IMR-90 (cell line): ENCODE measurements around the gene NOXA1. TPM values are rescaled to one million over a fixed set of nuclear protein-coding genes. Genes with fewer than 3 reads are reported as not detected.

Experiments
- ATAC-seq: fragments of 200-7000 bp; cut with Tn5 transposase; 2 replicates; pipeline ENCODE4 v1.9.1; 2020; ENCODE audit warnings: low read depth, mild to moderate bottlenecking, moderate library complexity
- BruUV-seq: library from RNA; stranded (reverse); fragments of 400-500 nt; replicated peaks from 2 replicates; lab custom pipeline; 2021; lab: Mats Ljungman, UMichigan
- CTCF ChIA-PET: fragments of 300-600 bp; formaldehyde crosslinking; extraction: SDS; loops from one replicate; lab custom pipeline; 2021; ENCODE audit warnings: antibody characterized with exemption; lab: Yijun Ruan, JAX
- POLR2A ChIA-PET: fragments of 300-600 bp; sonication (Branson Sonifier 250); formaldehyde crosslinking; loops from one replicate; lab custom pipeline; 2022; ENCODE audit warnings: antibody characterized with exemption; ENCODE audit not compliant: unreplicated experiment; lab: Charles Lee
- DNase-seq: peaks from one replicate; pipeline ENCODE4 v3.0.0; 2013
- H2AFZ ChIP-seq: replicated peaks from 2 replicates; pipeline ENCODE3; 2013; ENCODE audit warnings: low read length, mild to moderate bottlenecking; ENCODE audit not compliant: poor library complexity
- H2AK5ac ChIP-seq: 2 replicates; pipeline ENCODE4 v1.6.1; 2013; ENCODE audit warnings: low read depth, low read length, inconsistent platforms
- H2AK9ac ChIP-seq: replicated peaks from 2 replicates; pipeline ENCODE3; 2013; ENCODE audit warnings: mild to moderate bottlenecking, low read depth, low read length, moderate library complexity; ENCODE audit not compliant: poor library complexity
- H2BK120ac ChIP-seq: 2 replicates; pipeline ENCODE4 v1.6.1; 2013; ENCODE audit warnings: low read depth, low read length, inconsistent platforms
- H2BK15ac ChIP-seq: 3 replicates; pipeline ENCODE4 v1.6.1; 2013; ENCODE audit warnings: low read depth, low read length, inconsistent platforms
- H2BK20ac ChIP-seq: 2 replicates; pipeline ENCODE4 v1.6.1; 2013; ENCODE audit warnings: low read depth, mild to moderate bottlenecking, inconsistent platforms, low read length, moderate library complexity
- H2BK5ac ChIP-seq: 2 replicates; pipeline ENCODE4 v1.6.1; 2013; ENCODE audit warnings: mild to moderate bottlenecking, low read depth, low read length, inconsistent platforms; ENCODE audit not compliant: poor library complexity, severe bottlenecking
- H3K14ac ChIP-seq: replicated peaks from 2 replicates; pipeline ENCODE4 v1.6.1; 2013; ENCODE audit warnings: low read depth, low read length, inconsistent platforms
- H3K18ac ChIP-seq: 2 replicates; pipeline ENCODE4 v1.6.1; 2013; ENCODE audit warnings: low read depth, low read length, control low read depth
- H3K23ac ChIP-seq: 2 replicates; pipeline ENCODE4 v1.6.1; 2013; ENCODE audit warnings: low read depth, low read length, inconsistent platforms
- H3K27ac ChIP-seq: 2 replicates; pipeline ENCODE4 v1.5.1; 2013; ENCODE audit warnings: mild to moderate bottlenecking, control low read depth, low read length; ENCODE audit not compliant: insufficient read depth
- H3K27me3 ChIP-seq: 2 replicates; pipeline ENCODE4 v1.6.1; 2013; ENCODE audit warnings: low read length; ENCODE audit not compliant: control insufficient read depth, insufficient read depth
- H3K36me3 ChIP-seq: 2 replicates; pipeline ENCODE4 v1.6.1; 2013; ENCODE audit warnings: low read length, mixed read lengths; ENCODE audit not compliant: control insufficient read depth, insufficient read depth
- H3K4ac ChIP-seq: 2 replicates; pipeline ENCODE4 v1.6.1; 2013; ENCODE audit warnings: low read depth, low read length, inconsistent platforms
- H3K4me1 ChIP-seq: 2 replicates; pipeline ENCODE4 v1.6.1; 2013; ENCODE audit warnings: low read length, mixed read lengths; ENCODE audit not compliant: control insufficient read depth, insufficient read depth
- H3K4me2 ChIP-seq: 2 replicates; pipeline ENCODE4 v1.6.1; 2013; ENCODE audit warnings: low read depth, mild to moderate bottlenecking, control low read depth, low read length, moderate library complexity
- H3K4me3 ChIP-seq: 2 replicates; pipeline ENCODE4 v1.5.1; 2013; ENCODE audit warnings: low read depth, mild to moderate bottlenecking, control low read depth, low read length, moderate library complexity; ENCODE audit not compliant: insufficient read depth
- H3K56ac ChIP-seq: 2 replicates; pipeline ENCODE4 v1.6.1; 2013; ENCODE audit warnings: low read length, inconsistent platforms; ENCODE audit not compliant: insufficient read depth; ENCODE audit errors: extremely low read depth
- H3K79me1 ChIP-seq, 2 experiments: 2 replicates each; pipeline ENCODE4 v1.6.1; 2013; ENCODE audit warnings: low read length in 2 of 2, inconsistent platforms in 1 of 2, low read depth in 1 of 2
- H3K9ac ChIP-seq: 2 replicates; pipeline ENCODE4 v1.6.1; 2013; ENCODE audit warnings: low read depth, low read length, control low read depth
- H3K9me1 ChIP-seq: 2 replicates; pipeline ENCODE4 v1.6.1; 2013; ENCODE audit warnings: low read length, inconsistent platforms; ENCODE audit not compliant: insufficient read depth
- H3K9me3 ChIP-seq: 2 replicates; pipeline ENCODE4 v1.6.1; 2013; ENCODE audit warnings: low read length; ENCODE audit not compliant: control insufficient read depth, insufficient read depth
- H4K20me1 ChIP-seq: 2 replicates; pipeline ENCODE4 v1.6.1; 2013; ENCODE audit warnings: low read length, inconsistent platforms; ENCODE audit not compliant: insufficient read depth
- H4K5ac ChIP-seq: 2 replicates; pipeline ENCODE4 v1.6.1; 2013; ENCODE audit warnings: mild to moderate bottlenecking, low read depth, low read length, control low read depth
- H4K8ac ChIP-seq, 2 experiments: 2 replicates each; pipeline ENCODE4 v1.6.1; 2013; ENCODE audit warnings: low read depth in 2 of 2, low read length in 2 of 2, control low read depth in 1 of 2, inconsistent platforms in 1 of 2
- H4K91ac ChIP-seq: 2 replicates; pipeline ENCODE4 v1.6.1; 2013; ENCODE audit warnings: low read depth, low read length, inconsistent platforms; ENCODE audit not compliant: insufficient read depth
- BHLHE40 ChIP-seq: fragments of 150-350 bp; IDR thresholded peaks from 2 replicates; pipeline ENCODE4 v1.6.1; 2016; ENCODE audit warnings: mild to moderate bottlenecking, low read depth, low read length
- CEBPB ChIP-seq: IDR thresholded peaks from 2 replicates; pipeline ENCODE4 v1.6.1; 2012; ENCODE audit warnings: low read depth, low read length, improper control_type of control experiment
- CHD1 ChIP-seq: IDR thresholded peaks from 2 replicates; pipeline ENCODE4 v1.6.1; 2012; ENCODE audit warnings: low read depth, low read length, improper control_type of control experiment
- MAFK ChIP-seq: IDR thresholded peaks from 2 replicates; pipeline ENCODE4 v1.6.1; 2012; ENCODE audit warnings: low read depth, low read length, improper control_type of control experiment
- MXI1 ChIP-seq: IDR thresholded peaks from 2 replicates; pipeline ENCODE4 v1.6.1; 2012; ENCODE audit warnings: low read depth, mild to moderate bottlenecking, low read length, moderate library complexity, borderline replicate concordance
- POLR2A ChIP-seq: IDR thresholded peaks from 2 replicates; pipeline ENCODE4 v1.6.1; 2012; ENCODE audit warnings: mild to moderate bottlenecking, low read depth, low read length
- RAD21 ChIP-seq: IDR thresholded peaks from 2 replicates; pipeline ENCODE4 v1.6.1; 2012; ENCODE audit warnings: low read length, improper control_type of control experiment
- RCOR1 ChIP-seq: IDR thresholded peaks from 2 replicates; pipeline ENCODE4 v1.6.1; 2012; ENCODE audit warnings: mild to moderate bottlenecking, low read length, improper control_type of control experiment; ENCODE audit not compliant: insufficient replicate concordance
- RFX5 ChIP-seq: IDR thresholded peaks from 2 replicates; pipeline ENCODE4 v1.8.0; 2012; ENCODE audit warnings: low read depth, mild to moderate bottlenecking, low read length, moderate library complexity
- SMC3 ChIP-seq: fragments of 150-350 bp; IDR thresholded peaks from 2 replicates; pipeline ENCODE4 v1.6.1; 2016; ENCODE audit warnings: low read depth, mild to moderate bottlenecking, antibody characterized with exemption, low read length, moderate library complexity
- WGBS, 2 experiments: methylation state at CpG; one replicate each; pipeline versions ENCODE4 v1.1.5 to v1.1.7; 2013; ENCODE audit warnings: missing lambda C conversion rate in 2 of 2; ENCODE audit not compliant: insufficient read length in 1 of 2; ENCODE audit errors: extremely low coverage in 2 of 2; 5-methylcytosine and 5-hydroxymethylcytosine counted together
- dilution Hi-C: fragments of 300-500 bp; cut with HindIII; formaldehyde crosslinking; loops from one replicate; pipeline ENCODE4 v1.14.3; 2018; ENCODE audit warnings: low sequenced_read_pairs; ENCODE audit not compliant: unreplicated experiment
- in situ Hi-C: fragments of 300-500 bp; cut with MboI; formaldehyde crosslinking; loops from 3 replicates; pipeline ENCODE4 v1.14.3; 2019; ENCODE audit warnings: low sequenced_read_pairs, inconsistent platforms, mixed read lengths
- intact Hi-C: fragments of 100-400 bp; cut with micrococcal nuclease; formaldehyde crosslinking; loops from 2 replicates; pipeline ENCODE4 v1.10.0; 2022
- polyA plus RNA-seq, 3 experiments: library from polyadenylated mRNA; depleted of rRNA; stranded (reverse); fragments of >200 nt; gene quantifications; 2 replicates each; pipeline ENCODE4 v1.2.3, GENCODE V29; 2012; ENCODE audit warnings: low replicate concordance in 1 of 3
- total RNA-seq: library from RNA; depleted of rRNA; stranded (reverse); fragments of >200 nt; gene quantifications from 2 replicates; pipeline ENCODE4 v1.2.3, GENCODE V29; 2012
- TF ChIP-seq, protein P1 (sequence below): fragments of 150-350 bp; IDR thresholded peaks from 2 replicates; pipeline ENCODE4 v1.6.1; 2016; ENCODE audit warnings: low read depth, mild to moderate bottlenecking, low read length, moderate library complexity, borderline replicate concordance
- TF ChIP-seq, protein P2 (sequence below): fragments of 150-350 bp; IDR thresholded peaks from 2 replicates; pipeline ENCODE4 v1.6.1; 2017; ENCODE audit warnings: mild to moderate bottlenecking, antibody characterized with exemption, low read length, low read depth
- TF ChIP-seq, protein P3 (sequence below): conservative IDR thresholded peaks from 2 replicates; pipeline ENCODE4 v1.5.1; 2012; ENCODE audit warnings: mild to moderate bottlenecking, low read depth, low read length, improper control_type of control experiment

Gene NOXA1
- total and polyA plus RNA-seq, 2 of the 4 experiments (the other 2 are of a cell fraction), result 0.17 TPM; not detected in 1

DNA sequence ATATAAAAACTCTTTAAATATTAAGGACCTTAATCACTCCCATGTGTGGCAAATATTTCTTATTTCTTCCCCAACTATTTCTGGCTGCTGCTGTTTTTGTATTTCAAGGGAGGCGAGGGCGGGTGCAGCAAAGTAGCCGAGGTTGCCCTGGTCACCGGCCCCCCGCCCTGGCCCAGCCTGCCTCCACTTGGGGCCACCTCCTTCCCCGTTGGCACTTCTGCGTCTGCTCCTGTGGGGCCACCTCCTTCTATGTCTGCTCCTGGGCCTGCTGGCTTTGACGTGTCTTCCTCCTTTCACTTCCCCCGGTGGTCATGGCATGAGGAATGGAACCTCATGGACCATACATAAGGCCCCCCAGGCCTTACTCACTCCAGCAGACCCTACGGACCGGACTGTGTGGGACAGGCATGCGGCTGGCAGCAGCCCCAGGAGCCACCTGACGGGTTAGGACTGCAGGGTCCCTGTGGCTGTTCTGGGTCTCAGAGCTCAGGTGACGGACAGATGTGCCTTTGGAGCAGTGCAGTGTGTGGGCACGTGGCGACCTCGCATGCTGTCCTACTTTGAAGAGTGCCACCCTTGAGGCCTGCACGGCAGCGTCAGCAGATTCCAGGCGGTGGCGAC lies 23.8 kb downstream of the NOXA1 start:
- ATAC-seq (no peak), DNase-seq (no peak)
- H2BK20ac ChIP-seq, result no peak overlapping the region
- H3K4ac ChIP-seq, result no peak overlapping the region
- H3K27me3 ChIP-seq, result peaks cover 3% of the 10 kb centered on the region; the same call in 1 of the 2 replicates
- CTCF ChIA-PET, result no interaction called here
- no peak overlapping the region for H3K9ac ChIP-seq
- H2AFZ ChIP-seq, result no peak overlapping the region
- H3K56ac ChIP-seq, result no peak overlapping the region
- POLR2A ChIA-PET, result no interaction called here
- no peak overlapping the region for H2AK5ac ChIP-seq
- TF ChIP-seq RFX5, result no peak
- TF ChIP-seq CHD1, result no peak
- TF ChIP-seq, protein P1, sequence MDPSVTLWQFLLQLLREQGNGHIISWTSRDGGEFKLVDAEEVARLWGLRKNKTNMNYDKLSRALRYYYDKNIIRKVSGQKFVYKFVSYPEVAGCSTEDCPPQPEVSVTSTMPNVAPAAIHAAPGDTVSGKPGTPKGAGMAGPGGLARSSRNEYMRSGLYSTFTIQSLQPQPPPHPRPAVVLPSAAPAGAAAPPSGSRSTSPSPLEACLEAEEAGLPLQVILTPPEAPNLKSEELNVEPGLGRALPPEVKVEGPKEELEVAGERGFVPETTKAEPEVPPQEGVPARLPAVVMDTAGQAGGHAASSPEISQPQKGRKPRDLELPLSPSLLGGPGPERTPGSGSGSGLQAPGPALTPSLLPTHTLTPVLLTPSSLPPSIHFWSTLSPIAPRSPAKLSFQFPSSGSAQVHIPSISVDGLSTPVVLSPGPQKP, result no peak
- TF ChIP-seq, protein P2, sequence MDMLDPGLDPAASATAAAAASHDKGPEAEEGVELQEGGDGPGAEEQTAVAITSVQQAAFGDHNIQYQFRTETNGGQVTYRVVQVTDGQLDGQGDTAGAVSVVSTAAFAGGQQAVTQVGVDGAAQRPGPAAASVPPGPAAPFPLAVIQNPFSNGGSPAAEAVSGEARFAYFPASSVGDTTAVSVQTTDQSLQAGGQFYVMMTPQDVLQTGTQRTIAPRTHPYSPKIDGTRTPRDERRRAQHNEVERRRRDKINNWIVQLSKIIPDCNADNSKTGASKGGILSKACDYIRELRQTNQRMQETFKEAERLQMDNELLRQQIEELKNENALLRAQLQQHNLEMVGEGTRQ, result no peak
- TF ChIP-seq BHLHE40, result no peak
- TF ChIP-seq, protein P3, sequence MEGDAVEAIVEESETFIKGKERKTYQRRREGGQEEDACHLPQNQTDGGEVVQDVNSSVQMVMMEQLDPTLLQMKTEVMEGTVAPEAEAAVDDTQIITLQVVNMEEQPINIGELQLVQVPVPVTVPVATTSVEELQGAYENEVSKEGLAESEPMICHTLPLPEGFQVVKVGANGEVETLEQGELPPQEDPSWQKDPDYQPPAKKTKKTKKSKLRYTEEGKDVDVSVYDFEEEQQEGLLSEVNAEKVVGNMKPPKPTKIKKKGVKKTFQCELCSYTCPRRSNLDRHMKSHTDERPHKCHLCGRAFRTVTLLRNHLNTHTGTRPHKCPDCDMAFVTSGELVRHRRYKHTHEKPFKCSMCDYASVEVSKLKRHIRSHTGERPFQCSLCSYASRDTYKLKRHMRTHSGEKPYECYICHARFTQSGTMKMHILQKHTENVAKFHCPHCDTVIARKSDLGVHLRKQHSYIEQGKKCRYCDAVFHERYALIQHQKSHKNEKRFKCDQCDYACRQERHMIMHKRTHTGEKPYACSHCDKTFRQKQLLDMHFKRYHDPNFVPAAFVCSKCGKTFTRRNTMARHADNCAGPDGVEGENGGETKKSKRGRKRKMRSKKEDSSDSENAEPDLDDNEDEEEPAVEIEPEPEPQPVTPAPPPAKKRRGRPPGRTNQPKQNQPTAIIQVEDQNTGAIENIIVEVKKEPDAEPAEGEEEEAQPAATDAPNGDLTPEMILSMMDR, result no peak
- no peak for TF ChIP-seq SMC3
- TF ChIP-seq RCOR1, result no peak
- no peak for TF ChIP-seq MAFK
- no peak for TF ChIP-seq MXI1
- no peak for TF ChIP-seq RAD21
- no peak for TF ChIP-seq POLR2A
- no peak for TF ChIP-seq CEBPB
- H4K91ac ChIP-seq, result no peak overlapping the region
- WGBS, 2 experiments, result 88% methylated on average over 13 of the region's 21 CpGs; no CpG with 5 or more reads in 1 of the 2 experiments
- dilution Hi-C loops (no loop called here), intact Hi-C loops (no loop called here), in situ Hi-C loops (no loop called here)
- H3K4me2 ChIP-seq, result no peak overlapping the region
- no peak overlapping the region for H3K27ac ChIP-seq
- H4K5ac ChIP-seq, result no peak overlapping the region
- H3K4me3 ChIP-seq, result no peak overlapping the region
- H3K36me3 ChIP-seq, result peaks cover 18% of the 10 kb centered on the region
- no peak overlapping the region for H2BK15ac ChIP-seq
- BruUV-seq, result no TSS peak
- H3K79me1 ChIP-seq, result no peaks in the 10 kb centered on the region
- H3K14ac ChIP-seq, result no peak overlapping the region
- H3K18ac ChIP-seq, result no peak overlapping the region
- peaks cover 4% of the 10 kb centered on the region; the same call in 1 of the 2 replicates for H4K20me1 ChIP-seq
- H3K4me1 ChIP-seq, result peaks cover 2% of the 10 kb centered on the region; the same call in 1 of the 2 replicates
- no peak overlapping the region for H3K23ac ChIP-seq
- no peak overlapping the region for H4K8ac ChIP-seq
- H2AK9ac ChIP-seq, result no peak overlapping the region
- H3K9me1 ChIP-seq, result no peaks in the 10 kb centered on the region
- no peaks in the 10 kb centered on the region for H3K9me3 ChIP-seq
- no peak overlapping the region for H2BK120ac ChIP-seq
- no peak overlapping the region for H2BK5ac ChIP-seq
